ENCODE results near the gene SPCS1. TPM values are rescaled to one million over a fixed set of nuclear protein-coding genes. Genes with fewer than 3 reads are reported as not detected.
"Not testable (repeated sequence)": the region's sequence is repeated elsewhere in the genome, so short reads cannot be mapped to it uniquely, and the experiment has no call there.

SPCS1 gene
- total and polyA plus RNA-seq, 12 donors = 21.7 to 122 (median 82.2) TPM

DNA sequence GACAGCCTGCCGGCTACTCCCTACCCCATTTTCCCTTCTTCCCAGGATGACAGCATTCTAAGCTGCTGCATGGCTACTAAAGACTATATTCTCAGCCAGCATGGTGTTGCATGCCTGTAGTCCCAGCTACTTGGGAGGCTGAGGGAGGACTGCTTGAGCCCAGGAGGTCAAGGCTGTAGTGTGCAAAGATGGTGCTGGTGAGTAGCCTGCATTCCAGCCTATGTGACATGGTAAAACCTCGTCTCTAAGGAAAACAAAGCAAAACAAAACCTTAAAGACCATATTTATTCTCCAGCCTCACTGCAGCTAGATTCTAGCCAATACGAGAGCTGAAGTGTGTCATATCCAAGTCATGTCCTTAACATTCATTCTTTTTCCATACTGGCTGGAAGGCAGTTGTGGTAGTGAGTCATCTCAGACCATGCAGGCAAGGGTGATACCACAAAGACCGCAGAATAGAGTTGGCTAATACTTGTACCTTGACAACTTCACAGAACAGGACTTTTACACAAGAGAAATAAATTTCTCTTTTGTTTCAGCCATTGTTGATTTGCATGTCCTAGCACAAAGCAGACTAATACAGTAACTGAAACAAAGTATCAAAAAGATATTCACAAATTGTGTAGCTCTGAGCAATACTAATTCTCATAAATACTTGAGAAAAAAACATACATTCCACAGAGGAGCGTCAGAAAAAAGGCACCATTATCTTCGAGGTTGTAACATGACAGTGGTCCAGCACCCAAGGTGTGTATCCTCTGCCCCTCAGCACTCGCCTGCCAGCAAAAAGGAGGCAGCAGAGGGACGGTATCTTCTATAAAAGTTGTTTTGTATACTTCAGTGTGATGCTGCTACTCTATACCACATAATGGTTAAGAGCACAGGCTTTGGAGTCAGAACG lies 35.0 kb upstream of the SPCS1 start:
- no peak overlapping the region for H3K4me3 ChIP-seq
- DNase-seq (no peak), ATAC-seq (peak in 6 of 8 donors; percentile 81 to 99 (median 89))
- TF ChIP-seq CTCF (IDR thresholded peaks at IDR 0.05) = no peak
- no peaks in the 10 kb centered on the region for H3K9me3 ChIP-seq
- H3K27me3 ChIP-seq = no peaks in the 10 kb centered on the region
- H3K27ac ChIP-seq = peak overlapping the region in 6 of 10 donors; percentile 6 to 54 (median 34)
- 75 to 77% methylated on average over 9 of the region's 9 CpGs for WGBS, 2 donors
- intact Hi-C loops (cut with DNase I) = loop anchor here in 1 of 10 donors (10.0 kb wide), 1 partner anchor 206 kb away; no protein-coding TSS in a partner anchor
- H3K36me3 ChIP-seq = peaks cover 0 to 99% (median 25%) of the 10 kb centered on the region in 9 donors
- H3K4me1 ChIP-seq = peaks cover 0 to 39% (median 12%) of the 10 kb centered on the region in 9 donors

GRCh38 chr3:52671676-52672075 lies 34.2 kb upstream of the SPCS1 start:
- H3K4me3 ChIP-seq = no peak overlapping the region
- no peaks in the 10 kb centered on the region for H3K27me3 ChIP-seq
- intact Hi-C loops (cut with DNase I) = loop anchor here in 1 of 10 donors (10.0 kb wide), 1 partner anchor 207 kb away; no protein-coding TSS in a partner anchor
- no peak for TF ChIP-seq CTCF (IDR thresholded peaks at IDR 0.05)
- DNase-seq (no peak), ATAC-seq (no peak)
- peaks cover 0 to 98% (median 32%) of the 10 kb centered on the region in 9 donors for H3K36me3 ChIP-seq
- WGBS, 2 donors = 69 to 77% methylated on average over 1 of the region's 1 CpG
- H3K27ac ChIP-seq = no peak overlapping the region
- H3K4me1 ChIP-seq = peaks cover 0 to 39% (median 12%) of the 10 kb centered on the region in 9 donors
- no peaks in the 10 kb centered on the region for H3K9me3 ChIP-seq

GRCh38 chr3:52676201-52676600 lies 29.7 kb upstream of the SPCS1 start:
- peaks cover 0 to 41% (median 15%) of the 10 kb centered on the region in 9 donors for H3K4me1 ChIP-seq
- H3K4me3 ChIP-seq, ATAC-seq, H3K27ac ChIP-seq, H3K27me3 ChIP-seq, DNase-seq, H3K9me3 ChIP-seq: not testable (repeated sequence)
- H3K36me3 ChIP-seq = peaks cover 0 to 97% (median 52%) of the 10 kb centered on the region in 9 donors
- 56 to 64% methylated on average over 3 of the region's 3 CpGs for WGBS, 2 donors
- intact Hi-C loops (cut with DNase I) = loop anchor here in 1 of 10 donors (10.0 kb wide), 1 partner anchor 211 kb away; no protein-coding TSS in a partner anchor

DNA sequence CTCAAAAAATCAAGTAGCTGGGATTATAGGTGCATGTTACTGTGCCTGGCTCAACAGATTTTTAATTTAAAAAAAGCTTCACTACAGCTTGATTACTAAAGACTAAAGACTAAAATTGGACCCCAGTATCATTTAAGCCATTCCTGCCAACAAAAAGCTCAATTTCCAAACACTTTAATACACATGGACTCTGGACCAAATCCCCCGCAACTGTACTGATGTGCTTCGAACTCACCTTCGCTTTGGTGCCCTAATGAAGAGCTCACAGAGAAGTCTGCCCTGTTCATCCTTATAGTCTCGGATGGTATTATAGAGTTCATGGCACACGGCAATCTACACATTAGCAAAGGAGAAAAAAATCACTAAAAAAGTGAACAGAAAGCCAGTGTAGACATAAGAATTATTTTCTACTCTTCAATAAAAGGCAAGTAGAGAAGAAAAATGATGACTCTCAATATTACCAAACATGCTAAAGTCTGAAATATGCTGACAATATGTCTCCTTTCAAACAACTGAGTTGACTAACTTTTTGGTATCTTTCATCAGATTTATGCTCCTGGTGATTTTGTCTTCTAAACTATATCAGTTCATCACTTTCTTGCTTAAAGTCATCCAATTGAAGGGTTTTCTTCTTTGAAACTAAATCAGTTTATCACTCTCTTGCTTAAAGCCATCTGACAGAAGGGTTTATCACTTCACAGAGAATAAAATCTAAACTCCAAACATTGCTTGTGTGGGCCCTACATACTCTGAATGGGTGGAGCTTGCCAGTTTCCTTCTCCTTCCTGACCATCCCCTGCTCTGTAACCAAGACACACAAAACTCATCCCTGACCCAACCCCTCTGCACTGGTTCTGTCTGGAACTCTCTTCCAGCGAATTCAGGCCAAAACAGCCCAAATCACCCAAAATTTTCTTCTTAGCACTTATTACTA lies 27.4 kb upstream of the SPCS1 start:
- intact Hi-C loops (cut with DNase I) = loop anchor here in 1 of 10 donors (10.0 kb wide), 1 partner anchor 214 kb away; no protein-coding TSS in a partner anchor
- DNase-seq (no peak), ATAC-seq (no peak)
- H3K9me3 ChIP-seq = no peaks in the 10 kb centered on the region
- WGBS, 2 donors = 97% methylated on average over 6 of the region's 6 CpGs
- no peak overlapping the region for H3K27ac ChIP-seq
- no peaks in the 10 kb centered on the region for H3K27me3 ChIP-seq
- no peak for TF ChIP-seq CTCF (IDR thresholded peaks at IDR 0.05)
- H3K4me1 ChIP-seq = peaks cover 0 to 49% (median 36%) of the 10 kb centered on the region in 9 donors
- H3K4me3 ChIP-seq = no peak overlapping the region
- peaks cover 0 to 80% (median 42%) of the 10 kb centered on the region in 9 donors for H3K36me3 ChIP-seq

Measured in heart right ventricle (tissue), 16 donors.